ENCODE data around the gene MPP2.
"Not testable (repeated sequence)": the region's sequence is repeated elsewhere in the genome, so short reads cannot be mapped to it uniquely, and the experiment has no call there.

MPP2 gene

GRCh38 chr17:43907425-43907981, at the start of gene MPP2:
Gene MPP2 (minus strand): TSS chr17:43907536. CDS start chr17:43904460, 3,076 bp downstream.
- peak; percentile 21 for DNase-seq (ENCODE audit: low read depth, low spot score)

- DNase-seq (ENCODE audit: low read depth, low spot score) = no peak
Observed at GRCh38 chr17:43956222-43956621, 48.9 kb upstream of the MPP2 start.

GRCh38 chr17:43953746-43954145, 46.4 kb upstream of the MPP2 start, which contains the start of gene PYY:
Gene PYY (minus strand): TSS chr17:43953940. CDS start chr17:43953483, 457 bp downstream.
- no peak for DNase-seq (ENCODE audit: low read depth, low spot score)

- no peak for DNase-seq (ENCODE audit: low read depth, low spot score)
Observed at GRCh38 chr17:43952724-43953666, 45.7 kb upstream of the MPP2 start.

GRCh38 chr17:43952351-43952723, 45.0 kb upstream of the MPP2 start:
- DNase-seq (ENCODE audit: low read depth, low spot score) = no peak

GRCh38 chr17:43951750-43952149, 44.4 kb upstream of the MPP2 start:
- no peak for DNase-seq (ENCODE audit: low read depth, low spot score)

- no peak for DNase-seq (ENCODE audit: low read depth, low spot score)
Observed at GRCh38 chr17:43950554-43950953, 43.2 kb upstream of the MPP2 start.

GRCh38 chr17:43949781-43950180, 42.4 kb upstream of the MPP2 start:
- DNase-seq (ENCODE audit: low read depth, low spot score) = no peak

GRCh38 chr17:43946781-43947180, 39.4 kb upstream of the MPP2 start:
- DNase-seq (ENCODE audit: low read depth, low spot score) = no peak

GRCh38 chr17:43945074-43945829, 37.9 kb upstream of the MPP2 start:
- DNase-seq (ENCODE audit: low read depth, low spot score) = no peak

GRCh38 chr17:43942051-43942685, 34.8 kb upstream of the MPP2 start, which contains the start of gene PPY:
Gene PPY (minus strand): TSS chr17:43942476. CDS start chr17:43941654, 822 bp downstream.
- DNase-seq (ENCODE audit: low read depth, low spot score) = no peak

GRCh38 chr17:43940630-43941029, 33.3 kb upstream of the MPP2 start:
- no peak for DNase-seq (ENCODE audit: low read depth, low spot score)

- no peak for DNase-seq (ENCODE audit: low read depth, low spot score)
Observed at GRCh38 chr17:43939886-43940285, 32.5 kb upstream of the MPP2 start.

GRCh38 chr17:43939452-43939851, 32.1 kb upstream of the MPP2 start:
- DNase-seq (ENCODE audit: low read depth, low spot score) = not testable (repeated sequence)

GRCh38 chr17:43938838-43939182, 31.5 kb upstream of the MPP2 start:
- DNase-seq (ENCODE audit: low read depth, low spot score) = no peak

GRCh38 chr17:43936434-43936833, 29.1 kb upstream of the MPP2 start:
- DNase-seq (ENCODE audit: low read depth, low spot score) = no peak

- no peak for DNase-seq (ENCODE audit: low read depth, low spot score)
Observed at GRCh38 chr17:43935926-43936261, 28.6 kb upstream of the MPP2 start.

GRCh38 chr17:43935204-43935925, 28.0 kb upstream of the MPP2 start:
- no peak for DNase-seq (ENCODE audit: low read depth, low spot score)

- DNase-seq (ENCODE audit: low read depth, low spot score) = no peak
Observed at GRCh38 chr17:43932923-43933322, 25.6 kb upstream of the MPP2 start.

GRCh38 chr17:43932357-43932756, 25.0 kb upstream of the MPP2 start:
- no peak for DNase-seq (ENCODE audit: low read depth, low spot score)

- DNase-seq (ENCODE audit: low read depth, low spot score) = no peak
Observed at GRCh38 chr17:43931062-43931571, 23.8 kb upstream of the MPP2 start.
